Activated CD4-positive, alpha-beta memory T cell treated with anti-CD3 and anti-CD28 coated beads for 36 hours (primary cell): ENCODE measurements around the gene SPRED3. TPM values are rescaled to one million over a fixed set of nuclear protein-coding genes. Genes with fewer than 3 reads are reported as not detected.

Source experiments
- CTCF ChIA-PET: fragments of 350-600 bp; sonication (Branson Sonifier 250); formaldehyde crosslinking; loops from one replicate; lab custom pipeline; 2021; ENCODE audit warnings: antibody characterized with exemption, inconsistent platforms; lab: Charles Lee
- POLR2A ChIA-PET: fragments of 350-600 bp; sonication (Branson Sonifier 250); formaldehyde crosslinking; loops from one replicate; lab custom pipeline; 2021; ENCODE audit warnings: antibody characterized with exemption; lab: Charles Lee
- DNase-seq: peaks from one replicate; pipeline ENCODE4 v3.0.0-alpha.2; 2020
- H3K27ac Mint-ChIP-seq: one replicate; pipeline ENCODE4 v1.8.0; 2021; ENCODE audit warnings: mixed read lengths
- H3K27me3 Mint-ChIP-seq: one replicate; pipeline ENCODE4 v1.8.0; 2021; ENCODE audit warnings: mixed read lengths
- H3K36me3 Mint-ChIP-seq: one replicate; pipeline ENCODE4 v1.8.0; 2021; ENCODE audit warnings: mixed read lengths
- H3K4me1 Mint-ChIP-seq: one replicate; pipeline ENCODE4 v1.8.0; 2021; ENCODE audit warnings: low read depth, mixed read lengths
- H3K4me3 Mint-ChIP-seq: one replicate; pipeline ENCODE4 v1.8.0; 2021; ENCODE audit warnings: mild to moderate bottlenecking, mixed read lengths
- H3K9me3 Mint-ChIP-seq: one replicate; pipeline ENCODE4 v1.8.0; 2021; ENCODE audit warnings: mixed read lengths
- intact Hi-C: fragments of 100-400 bp; cut with micrococcal nuclease; formaldehyde crosslinking; loops from one replicate; pipeline ENCODE4 v1.15.1; 2023
- total RNA-seq, 2 experiments: library from RNA; stranded (reverse); gene quantifications; one replicate each; pipeline ENCODE4 v1.2.3, GENCODE V29; 2021

Gene SPRED3
- total RNA-seq, 2 experiments from 2014 or later = 5.5 to 6.0 TPM

- POLR2A ChIA-PET = no interaction called here
- intact Hi-C loops = no loop called here
- CTCF ChIA-PET = interaction anchor here (2.7 kb wide), 1 partner anchor 11 kb away, joined by 20 read pairs; the partner anchor contains the start of gene FAM98C
- H3K9me3 Mint-ChIP-seq = no peaks in the 10 kb centered on the region
- H3K4me3 Mint-ChIP-seq = no peak overlapping the region
- peaks cover 32% of the 10 kb centered on the region for H3K4me1 Mint-ChIP-seq
- H3K27me3 Mint-ChIP-seq = no peaks in the 10 kb centered on the region
- H3K36me3 Mint-ChIP-seq = peaks cover 2% of the 10 kb centered on the region
- no peak overlapping the region for H3K27ac Mint-ChIP-seq
- peak; percentile 48 for DNase-seq
Observed at GRCh38 chr19:38392707-38393308, 4.3 kb downstream of the SPRED3 start.

- CTCF ChIA-PET = interaction anchor here (1.7 to 2.7 kb wide), 3 partner anchors 9 to 160 kb away, joined by 4 to 20 read pairs (median 11); partner anchors contain the start of genes FAM98C and PSMD8
- Mint-ChIP-seq H3K4me1 (peaks cover 26% of the 10 kb centered on the region), H3K27ac (peak overlapping the region; percentile 49), H3K4me3 (peak overlapping the region; percentile 73), H3K36me3 (peaks cover 2% of the 10 kb centered on the region), H3K27me3 (no peaks in the 10 kb centered on the region), H3K9me3 (no peaks in the 10 kb centered on the region)
- POLR2A ChIA-PET = interaction anchor here (1.2 to 2.7 kb wide), 2 partner anchors 8 to 11 kb away, joined by 3 to 7 read pairs; no protein-coding TSS in a partner anchor
- intact Hi-C loops = no loop called here
- peak; percentile 86 for DNase-seq
Observed at GRCh38 chr19:38394488-38394887, 6.0 kb downstream of the SPRED3 start.

GRCh38 chr19:38395381-38396114 is 7.1 kb downstream of the SPRED3 start:
- Mint-ChIP-seq H3K4me3 (peak overlapping the region; percentile 73), H3K27me3 (no peaks in the 10 kb centered on the region), H3K36me3 (peaks cover 2% of the 10 kb centered on the region), H3K27ac (peak overlapping the region; percentile 49), H3K4me1 (peaks cover 20% of the 10 kb centered on the region), H3K9me3 (no peaks in the 10 kb centered on the region)
- POLR2A ChIA-PET = interaction anchor here (0.9 to 2.7 kb wide), 6 partner anchors 8 to 60 kb away, joined by 3 to 7 read pairs (median 4); partner anchors contain the start of genes CATSPERG, GGN, PSMD8 and RASGRP4
- DNase-seq = peak; percentile 61
- CTCF ChIA-PET = interaction anchor here (0.7 to 2.7 kb wide), 4 partner anchors 8 to 239 kb away, joined by 4 to 20 read pairs (median 8); partner anchors contain the start of genes FAM98C and PSMD8
- intact Hi-C loops = no loop called here

GRCh38 chr19:38399081-38399480 is 10.6 kb downstream of the SPRED3 start:
- Mint-ChIP-seq H3K4me3 (no peak overlapping the region), H3K9me3 (no peaks in the 10 kb centered on the region), H3K27ac (no peak overlapping the region), H3K36me3 (peaks cover 5% of the 10 kb centered on the region), H3K4me1 (peaks cover 22% of the 10 kb centered on the region), H3K27me3 (no peaks in the 10 kb centered on the region)
- ChIA-PET POLR2A (no interaction called here), CTCF (no interaction called here)
- intact Hi-C loops = no loop called here
- DNase-seq = no peak

- ChIA-PET POLR2A (no interaction called here), CTCF (no interaction called here)
- H3K27ac Mint-ChIP-seq = no peak overlapping the region
- no peak overlapping the region for H3K4me3 Mint-ChIP-seq
- no peaks in the 10 kb centered on the region for H3K27me3 Mint-ChIP-seq
- peaks cover 5% of the 10 kb centered on the region for H3K36me3 Mint-ChIP-seq
- DNase-seq = no peak
- H3K9me3 Mint-ChIP-seq = no peaks in the 10 kb centered on the region
- peaks cover 24% of the 10 kb centered on the region for H3K4me1 Mint-ChIP-seq
- intact Hi-C loops = no loop called here
Observed at GRCh38 chr19:38399537-38399936, 11.0 kb downstream of the SPRED3 start.

- intact Hi-C loops = loop anchor here (5.0 to 10.0 kb wide), 3 partner anchors 214 to 452 kb away; partner anchors contain the start of genes EIF3K and MAP4K1
- ChIA-PET CTCF (no interaction called here), POLR2A (no interaction called here)
- Mint-ChIP-seq H3K4me1 (peaks cover 26% of the 10 kb centered on the region), H3K27me3 (no peaks in the 10 kb centered on the region), H3K4me3 (no peak overlapping the region), H3K9me3 (no peaks in the 10 kb centered on the region), H3K36me3 (peaks cover 8% of the 10 kb centered on the region), H3K27ac (no peak overlapping the region)
- DNase-seq = no peak
Observed at GRCh38 chr19:38400361-38400760, 11.9 kb downstream of the SPRED3 start.

GRCh38 chr19:38401148-38401547 is 12.7 kb downstream of the SPRED3 start:
- POLR2A ChIA-PET = no interaction called here
- CTCF ChIA-PET = no interaction called here
- H3K27me3 Mint-ChIP-seq = no peaks in the 10 kb centered on the region
- peaks cover 27% of the 10 kb centered on the region for H3K4me1 Mint-ChIP-seq
- intact Hi-C loops = loop anchor here (5.0 to 10.0 kb wide), 3 partner anchors 214 to 451 kb away; partner anchors contain the start of genes EIF3K and MAP4K1
- no peak overlapping the region for H3K27ac Mint-ChIP-seq
- no peaks in the 10 kb centered on the region for H3K9me3 Mint-ChIP-seq
- H3K36me3 Mint-ChIP-seq = peaks cover 10% of the 10 kb centered on the region
- DNase-seq = no peak
- no peak overlapping the region for H3K4me3 Mint-ChIP-seq

- POLR2A ChIA-PET = interaction anchor here (0.6 to 1.7 kb wide), 10 partner anchors 15 to 835 kb away, joined by 3 to 9 read pairs (median 4); partner anchors contain the start of genes EIF3K, MAP4K1 and PSMD8
- H3K4me1 Mint-ChIP-seq = peaks cover 20% of the 10 kb centered on the region
- H3K9me3 Mint-ChIP-seq = no peaks in the 10 kb centered on the region
- H3K4me3 Mint-ChIP-seq = peak overlapping the region; percentile 86
- DNase-seq = no peak
- peak overlapping the region; percentile 91 for H3K27ac Mint-ChIP-seq
- H3K27me3 Mint-ChIP-seq = no peaks in the 10 kb centered on the region
- CTCF ChIA-PET = interaction anchor here (0.6 to 3.3 kb wide), 66 partner anchors 8 to 551 kb away, joined by 3 to 50 read pairs (median 5); partner anchors contain the start of genes ACTN4, CATSPERG, EIF3K and GGN
- intact Hi-C loops = loop anchor here (1.0 to 10.0 kb wide), 8 partner anchors 28 to 450 kb away; partner anchors contain the start of genes EIF3K, MAP4K1 and PSMD8
- peaks cover 13% of the 10 kb centered on the region for H3K36me3 Mint-ChIP-seq
Observed at GRCh38 chr19:38402623-38402966, 14.1 kb downstream of the SPRED3 start.

- DNase-seq = peak; percentile 99
- intact Hi-C loops = loop anchor here (1.0 to 10.0 kb wide), 9 partner anchors 29 to 527 kb away; partner anchors contain the start of genes EIF3K, MAP4K1, MRPS12 and PSMD8
- Mint-ChIP-seq H3K4me1 (peaks cover 20% of the 10 kb centered on the region), H3K9me3 (no peaks in the 10 kb centered on the region), H3K27ac (peak within 1 kb of the TSS; percentile 91), H3K4me3 (peak within 1 kb of the TSS; percentile 86), H3K36me3 (peaks cover 15% of the 10 kb centered on the region), H3K27me3 (no peaks in the 10 kb centered on the region)
- POLR2A ChIA-PET = interaction anchor here (0.6 to 1.7 kb wide), 11 partner anchors 12 to 835 kb away, joined by 3 to 9 read pairs (median 4); partner anchors contain the start of genes EIF3K, MAP4K1 and PSMD8
- CTCF ChIA-PET = interaction anchor here (0.6 to 3.3 kb wide), 73 partner anchors 8 to 550 kb away, joined by 3 to 50 read pairs (median 5); partner anchors contain the start of genes ACTN4, CATSPERG, EIF3K and GGN
Observed at GRCh38 chr19:38402967-38403674, 14.6 kb downstream of the SPRED3 start, which contains the start of gene FAM98C. Gene FAM98C (plus strand): TSS chr19:38403093. CDS start chr19:38403154, 61 bp downstream.

GRCh38 chr19:38404858-38405257 is 16.4 kb downstream of the SPRED3 start:
- no peak overlapping the region for H3K27ac Mint-ChIP-seq
- CTCF ChIA-PET = interaction anchor here (1.7 to 3.3 kb wide), 6 partner anchors 16 to 526 kb away, joined by 3 to 40 read pairs (median 28); partner anchors contain the start of genes MRPS12, PSMD8 and SARS2
- no peak overlapping the region for H3K4me3 Mint-ChIP-seq
- H3K4me1 Mint-ChIP-seq = peaks cover 20% of the 10 kb centered on the region
- POLR2A ChIA-PET = interaction anchor here (0.6 to 1.0 kb wide), 4 partner anchors 10 to 105 kb away, joined by 3 read pairs; partner anchors contain the start of gene PSMD8
- DNase-seq = no peak
- H3K27me3 Mint-ChIP-seq = no peaks in the 10 kb centered on the region
- H3K9me3 Mint-ChIP-seq = no peaks in the 10 kb centered on the region
- peaks cover 17% of the 10 kb centered on the region for H3K36me3 Mint-ChIP-seq
- intact Hi-C loops = loop anchor here (5.0 to 10.0 kb wide), 3 partner anchors 210 to 447 kb away; partner anchors contain the start of genes EIF3K and MAP4K1
